GM10248 (cell line): ENCODE measurements around the gene AHNAK.

Source experiments
- CTCF ChIA-PET: fragments of 300-600 bp; sonication (Branson Sonifier 250); formaldehyde crosslinking; extraction: SDS; loops from one replicate; lab custom pipeline; 2021; ENCODE audit warnings: antibody characterized with exemption; lab: Yijun Ruan, JAX
- POLR2A ChIA-PET: fragments of 350-650 bp; sonication (Branson Sonifier 250); formaldehyde crosslinking; extraction: SDS; loops from one replicate; lab custom pipeline; 2020; ENCODE audit warnings: antibody characterized with exemption; lab: Yijun Ruan, JAX
- DNase-seq: peaks from one replicate; pipeline ENCODE4 v3.0.0; 2012; ENCODE audit errors: extremely low spot score
- CTCF ChIP-seq: IDR thresholded peaks from 2 replicates; pipeline ENCODE4 v1.5.1; 2012; ENCODE audit warnings: mild to moderate bottlenecking, low read depth; ENCODE audit errors: extremely low read depth, missing control alignments, control extremely low read depth

AHNAK gene

GRCh38 chr11:62401811-62402210 lies 144.8 kb downstream of the AHNAK start:
- DNase-seq, result no peak
- no peak for TF ChIP-seq CTCF
- CTCF ChIA-PET, result interaction anchor here (1.3 to 3.9 kb wide), 3 partner anchors 23 to 141 kb away, joined by 3 to 18 read pairs (median 15); no protein-coding TSS in a partner anchor
- POLR2A ChIA-PET, result no interaction called here

GRCh38 chr11:62401356-62401755 lies 145.2 kb downstream of the AHNAK start:
- CTCF ChIA-PET, result interaction anchor here (1.3 to 3.9 kb wide), 4 partner anchors 20 to 141 kb away, joined by 3 to 18 read pairs (median 11); no protein-coding TSS in a partner anchor
- POLR2A ChIA-PET, result no interaction called here
- DNase-seq, result no peak
- no peak for TF ChIP-seq CTCF

- CTCF ChIA-PET, result interaction anchor here (1.3 to 3.9 kb wide), 4 partner anchors 19 to 142 kb away, joined by 3 to 18 read pairs (median 11); no protein-coding TSS in a partner anchor
Observed at GRCh38 chr11:62400760-62401159, 145.8 kb downstream of the AHNAK start.

GRCh38 chr11:62400281-62400680 lies 146.3 kb downstream of the AHNAK start:
- no peak for TF ChIP-seq CTCF
- DNase-seq, result no peak
- CTCF ChIA-PET, result interaction anchor here (1.1 to 3.9 kb wide), 5 partner anchors 14 to 143 kb away, joined by 3 to 18 read pairs (median 7); no protein-coding TSS in a partner anchor
- POLR2A ChIA-PET, result no interaction called here

More at GRCh38 chr11:62400760-62401159, 145.8 kb downstream of the AHNAK start:
- POLR2A ChIA-PET, result no interaction called here
- DNase-seq, result no peak
- TF ChIP-seq CTCF, result no peak

- TF ChIP-seq CTCF, result no peak
- ChIA-PET POLR2A (no interaction called here), CTCF (interaction anchor here (1.1 to 3.9 kb wide), 4 partner anchors 14 to 143 kb away, joined by 3 to 18 read pairs (median 11); no protein-coding TSS in a partner anchor)
- no peak for DNase-seq
Observed at GRCh38 chr11:62399878-62400266, 146.7 kb downstream of the AHNAK start.

GRCh38 chr11:62399172-62399877 lies 147.3 kb downstream of the AHNAK start:
- CTCF ChIA-PET, result interaction anchor here (1.1 to 3.9 kb wide), 5 partner anchors 13 to 162 kb away, joined by 3 to 18 read pairs (median 7); no protein-coding TSS in a partner anchor
- POLR2A ChIA-PET, result no interaction called here
- DNase-seq, result no peak
- no peak for TF ChIP-seq CTCF
